ENCODE measurements around the gene PROCA1.

DNA sequence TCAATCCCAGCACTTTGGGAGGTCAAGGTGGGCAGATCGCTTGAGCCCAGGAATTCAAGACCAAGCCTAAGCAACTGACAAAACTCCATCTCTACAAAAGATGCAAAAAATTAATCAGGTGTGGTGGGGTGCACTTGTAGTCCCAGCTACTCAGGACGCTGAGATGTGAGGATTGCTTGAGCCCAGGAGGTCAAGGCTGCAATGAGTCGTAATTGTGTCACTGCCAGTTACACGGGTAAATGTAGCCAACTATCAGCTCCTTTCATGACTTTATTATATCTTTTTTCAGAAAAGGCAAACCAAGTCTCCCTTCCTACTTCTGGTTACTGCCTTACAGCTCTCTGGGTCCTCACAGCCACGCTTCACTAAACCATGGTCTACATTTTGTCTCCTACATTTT lies 53.9 kb downstream of the PROCA1 start:
- TF ChIP-seq CTCF (conservative IDR thresholded peaks at IDR 0.05; ENCODE audit: low read length) (no peak), EZH2phosphoT487 (IDR thresholded peaks at IDR 0.05; ENCODE audit: borderline replicate concordance, low read depth, low read length) (no peak)

Measured in OCI-LY7 (cell line).